GM18951 (cell line): ENCODE results near the gene SLF1.

Experiments
- POLR2A ChIP-seq: IDR thresholded peaks from 4 replicates; pipeline ENCODE4 v1.6.1; 2011; ENCODE audit warnings: mild to moderate bottlenecking; ENCODE audit not compliant: insufficient read length, insufficient read depth; ENCODE audit errors: extremely low read depth
- in situ Hi-C: fragments of 300-500 bp; cut with MboI; formaldehyde crosslinking; loops from one replicate; pipeline ENCODE4 v1.12.0; 2022; ENCODE audit warnings: low sequenced_read_pairs, mixed read lengths, inconsistent platforms; ENCODE audit not compliant: unreplicated experiment

SLF1 gene

DNA sequence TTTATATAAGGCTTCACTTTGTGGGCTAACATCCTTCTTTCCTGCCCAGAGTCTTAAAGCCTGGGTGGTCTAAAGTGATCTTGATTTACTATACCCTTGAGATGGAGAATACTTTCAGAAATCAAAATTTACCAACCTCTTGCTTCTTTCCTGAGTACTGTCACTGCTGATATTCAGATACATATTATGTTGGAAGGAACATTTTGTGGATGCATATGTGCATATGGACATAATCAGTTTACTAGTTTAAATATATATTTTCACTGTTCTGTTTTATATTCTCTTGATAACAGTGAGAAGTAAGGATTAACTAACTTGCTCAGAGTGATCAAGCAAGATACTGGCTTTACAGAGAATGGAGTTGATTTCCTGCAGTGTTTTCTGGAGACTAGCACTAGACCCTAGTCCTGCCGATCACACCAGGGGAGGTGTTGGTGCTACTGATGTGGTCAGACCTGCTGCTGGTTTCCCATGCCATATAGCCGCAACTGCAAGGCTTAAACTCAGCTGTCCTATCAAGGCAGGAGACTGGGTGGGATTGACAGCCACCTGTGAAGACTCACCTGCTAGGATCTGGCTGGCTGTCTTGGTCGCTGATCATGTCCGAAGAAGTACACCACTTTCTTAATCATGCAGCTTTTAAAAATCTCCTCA, 57.6 kb downstream of the SLF1 start:
- in situ Hi-C loops: no loop called here
- no peak for TF ChIP-seq POLR2A

DNA sequence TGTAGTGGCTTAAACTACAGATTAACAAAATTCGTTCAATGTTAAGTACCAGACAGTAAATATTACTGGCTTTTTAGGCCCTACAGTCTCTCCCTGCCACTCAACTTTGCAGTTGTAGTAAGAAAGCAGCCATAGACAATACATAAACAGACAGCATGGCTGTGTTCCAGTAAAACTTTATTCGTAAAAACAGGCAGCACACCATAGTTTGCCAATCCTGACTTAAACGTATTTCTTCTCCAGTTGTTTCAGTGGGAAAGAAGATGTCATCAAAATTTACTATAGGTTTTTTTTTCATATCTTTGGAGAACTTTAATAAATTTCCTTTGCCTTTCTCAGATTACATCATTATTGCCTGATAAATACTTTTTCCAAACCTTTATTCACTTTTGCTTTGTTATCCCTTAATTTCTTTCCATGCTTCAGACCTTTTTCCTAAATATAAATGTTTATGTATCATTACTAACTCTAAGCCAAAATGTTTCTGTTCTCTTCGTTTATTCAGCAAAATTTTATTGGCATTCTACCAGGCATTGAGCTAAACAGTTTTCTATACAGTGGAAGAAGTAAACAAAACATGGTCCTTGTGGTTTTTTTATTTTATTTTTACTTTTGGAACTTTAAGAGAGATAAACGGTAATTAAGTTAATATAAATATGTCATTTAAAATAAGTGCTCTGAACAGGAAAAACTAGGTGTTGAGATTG, 64.5 kb downstream of the SLF1 start:
- in situ Hi-C loops: no loop called here
- no peak for TF ChIP-seq POLR2A

DNA sequence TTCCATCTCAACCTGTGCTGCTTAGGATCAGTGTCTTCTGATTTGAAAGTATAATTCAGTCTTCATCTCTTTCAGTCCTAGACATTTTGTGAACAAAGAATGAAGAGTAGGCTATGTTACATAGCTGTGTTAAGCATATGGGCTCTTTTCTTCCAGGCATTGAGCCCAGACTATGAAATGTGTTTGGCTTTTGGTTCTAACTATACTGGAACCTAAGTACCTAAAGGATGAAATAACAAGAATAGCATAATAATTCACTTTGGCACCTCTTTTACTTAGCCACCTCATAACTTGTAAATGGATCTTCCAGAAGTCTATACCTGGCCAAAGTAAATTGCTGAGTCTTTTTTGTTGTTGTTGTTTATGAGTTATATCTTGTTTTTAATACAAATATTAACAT, 71.4 kb downstream of the SLF1 start:
- in situ Hi-C loops: no loop called here
- TF ChIP-seq POLR2A: no peak

DNA sequence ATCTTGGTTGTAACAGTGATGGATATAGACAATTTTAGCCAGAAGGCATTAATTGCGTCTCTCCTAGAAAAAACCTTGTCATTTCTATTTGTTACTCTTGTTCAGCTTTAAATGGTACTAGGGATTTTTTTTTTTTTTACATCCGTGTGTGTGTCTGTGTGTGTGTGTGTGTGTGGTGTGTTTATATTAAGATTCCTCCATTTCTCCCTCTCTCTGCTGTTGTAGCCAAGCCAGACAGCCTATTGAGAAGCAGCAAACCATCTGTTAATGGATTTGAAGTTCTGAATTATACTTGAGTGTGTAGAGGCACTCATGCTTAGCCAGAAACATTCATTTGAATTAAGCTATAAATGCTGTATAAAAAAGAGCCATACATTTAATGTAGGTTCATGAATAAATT, 72.3 kb downstream of the SLF1 start:
- no peak for TF ChIP-seq POLR2A
- in situ Hi-C loops: no loop called here

DNA sequence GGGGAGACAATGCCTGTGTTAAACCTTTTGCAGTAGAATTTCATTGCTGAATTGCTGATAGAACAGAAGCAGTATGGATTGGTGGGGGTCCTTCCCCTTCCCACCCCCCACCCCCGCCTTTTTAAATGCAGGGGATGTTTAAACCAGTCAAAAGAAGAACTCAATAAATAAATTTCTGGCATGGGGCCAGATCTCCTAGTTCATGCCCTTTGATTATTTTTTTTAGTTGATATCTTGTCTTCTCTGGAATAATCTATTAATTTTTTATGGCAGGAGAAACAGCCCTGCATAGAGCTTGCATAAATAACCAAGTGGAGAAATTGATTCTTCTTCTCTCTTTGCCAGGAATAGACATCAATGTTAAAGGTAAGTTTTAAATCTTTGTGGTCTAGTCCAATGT, 72.8 kb downstream of the SLF1 start:
- in situ Hi-C loops: no loop called here
- TF ChIP-seq POLR2A: no peak

DNA sequence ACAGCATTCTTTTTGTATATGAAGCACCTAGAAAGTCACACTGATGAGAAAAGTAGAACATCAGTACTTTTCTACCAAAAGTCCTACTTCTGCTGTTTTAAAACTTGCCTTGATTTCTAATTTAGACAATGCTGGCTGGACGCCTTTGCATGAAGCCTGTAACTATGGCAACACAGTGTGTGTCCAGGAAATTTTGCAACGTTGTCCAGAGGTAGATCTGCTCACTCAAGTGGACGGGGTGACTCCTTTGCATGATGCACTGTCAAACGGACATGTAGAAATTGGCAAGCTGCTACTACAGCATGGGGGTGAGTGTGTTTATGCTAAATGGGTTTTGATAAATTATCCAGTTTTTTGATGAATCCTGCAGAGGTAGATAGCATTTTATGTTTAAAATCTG, 73.5 kb downstream of the SLF1 start:
- TF ChIP-seq POLR2A: no peak
- in situ Hi-C loops: no loop called here

DNA sequence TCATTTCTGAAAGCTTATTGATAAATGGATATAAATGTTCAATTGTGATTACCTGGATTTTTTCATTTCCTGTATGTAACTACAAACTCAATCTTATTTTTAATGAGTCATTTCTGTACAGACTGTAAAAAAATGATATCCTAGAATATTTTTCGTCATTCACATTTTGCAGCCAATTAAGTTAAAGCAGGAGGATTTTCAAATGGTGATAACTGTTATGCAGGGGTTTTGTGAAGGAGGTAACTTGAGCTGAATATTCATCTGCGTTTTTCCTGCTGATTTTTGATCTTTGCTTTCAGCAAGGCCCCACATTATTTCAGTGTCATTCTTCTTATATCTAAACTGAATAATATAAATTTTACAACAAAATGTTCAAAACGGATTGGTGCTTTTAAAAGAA, 74.1 kb downstream of the SLF1 start:
- in situ Hi-C loops: no loop called here
- TF ChIP-seq POLR2A: no peak

DNA sequence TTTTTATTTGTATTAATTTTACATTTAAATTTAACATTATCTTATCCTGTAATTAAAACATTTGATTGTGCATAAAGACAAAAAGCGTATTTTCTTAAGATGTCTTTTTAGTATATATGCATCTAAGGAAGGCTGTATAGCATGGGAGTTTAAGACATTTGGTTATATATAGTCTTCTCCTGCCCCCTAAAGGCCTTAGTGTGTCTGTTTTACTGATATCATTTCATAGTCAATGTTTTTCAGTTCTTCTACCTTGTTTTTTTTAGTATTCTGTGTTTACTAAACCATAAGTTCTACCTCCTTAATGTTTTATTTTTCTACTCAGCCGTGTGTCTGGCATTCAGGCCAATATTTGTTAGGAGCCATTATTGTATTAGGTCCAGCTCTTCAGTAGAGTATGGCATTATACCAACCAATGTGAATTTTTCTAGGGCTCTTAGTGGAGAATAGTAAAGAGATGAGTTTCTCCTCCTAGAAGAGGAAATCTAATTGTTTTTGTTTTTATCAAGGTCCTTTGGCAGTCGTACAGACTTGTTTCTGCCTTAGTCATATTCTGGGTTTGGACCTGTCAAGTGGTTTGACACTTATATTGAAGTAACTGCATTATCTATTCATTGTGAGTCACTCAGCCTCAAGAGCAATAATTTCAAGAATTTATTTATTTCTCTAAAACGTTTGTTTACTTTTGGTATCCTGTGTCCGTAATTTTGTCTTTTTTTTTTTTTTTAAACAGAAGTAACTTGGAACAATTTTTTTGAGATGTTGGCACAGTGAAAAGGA, 74.8 kb downstream of the SLF1 start:
- in situ Hi-C loops: no loop called here
- TF ChIP-seq POLR2A: no peak

DNA sequence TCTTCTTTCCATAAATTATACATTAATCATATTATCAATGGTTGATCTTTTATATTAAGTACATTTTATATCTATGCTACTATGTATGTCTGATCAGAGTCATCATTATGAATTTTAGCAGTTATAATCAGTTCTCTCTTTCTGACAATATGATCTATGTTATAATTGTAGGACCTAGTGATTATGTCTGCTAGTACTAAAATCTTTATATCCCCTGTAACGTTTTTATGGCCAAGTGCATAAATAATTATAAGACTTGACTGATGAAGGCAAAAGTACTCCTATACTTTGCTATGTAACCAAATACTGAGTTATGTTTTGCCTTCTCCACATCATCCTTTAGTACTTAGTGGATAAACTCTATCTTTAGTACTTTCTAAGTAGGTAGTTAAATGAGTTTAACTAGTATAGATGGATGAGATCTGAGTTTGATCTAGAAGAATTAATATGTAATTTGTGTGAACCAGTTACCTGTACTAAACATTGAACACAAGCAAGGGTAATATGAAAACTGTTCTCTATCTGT, 75.4 kb downstream of the SLF1 start:
- in situ Hi-C loops: no loop called here
- no peak for TF ChIP-seq POLR2A

DNA sequence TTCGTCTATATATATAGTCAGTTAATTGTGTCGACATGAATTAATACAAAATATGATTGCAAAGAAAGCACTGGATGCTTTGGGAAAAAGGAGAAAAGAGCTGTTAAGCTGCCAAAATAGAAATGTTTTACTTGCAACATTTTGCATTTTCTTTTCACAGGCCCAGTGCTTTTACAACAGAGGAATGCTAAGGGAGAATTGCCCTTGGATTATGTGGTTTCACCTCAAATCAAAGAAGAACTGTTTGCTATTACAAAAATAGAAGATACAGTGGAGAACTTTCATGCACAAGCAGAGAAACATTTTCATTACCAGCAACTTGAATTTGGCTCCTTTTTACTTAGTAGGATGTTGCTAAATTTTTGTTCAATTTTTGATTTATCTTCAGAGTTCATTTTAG, 76.2 kb downstream of the SLF1 start:
- TF ChIP-seq POLR2A: no peak
- in situ Hi-C loops: no loop called here

DNA sequence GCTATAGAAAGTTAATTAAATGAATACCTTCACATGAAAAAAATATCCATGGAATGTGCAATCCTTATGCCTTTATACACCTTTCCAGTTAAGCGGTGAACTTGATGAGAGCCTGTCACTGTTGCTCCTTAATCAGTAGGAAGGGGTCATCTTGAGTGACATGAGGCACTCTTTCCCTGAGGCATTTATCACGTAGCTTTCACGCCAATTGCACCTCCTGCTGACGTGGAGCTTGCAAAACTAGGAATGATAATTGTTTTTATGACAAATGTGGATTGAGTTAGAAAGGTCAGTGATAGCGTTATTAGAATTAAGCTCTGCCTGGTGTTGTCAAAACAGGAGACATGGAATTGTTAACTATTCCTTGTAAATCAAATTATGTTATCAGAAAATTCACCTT, 79.7 kb downstream of the SLF1 start:
- in situ Hi-C loops: no loop called here
- TF ChIP-seq POLR2A: no peak

DNA sequence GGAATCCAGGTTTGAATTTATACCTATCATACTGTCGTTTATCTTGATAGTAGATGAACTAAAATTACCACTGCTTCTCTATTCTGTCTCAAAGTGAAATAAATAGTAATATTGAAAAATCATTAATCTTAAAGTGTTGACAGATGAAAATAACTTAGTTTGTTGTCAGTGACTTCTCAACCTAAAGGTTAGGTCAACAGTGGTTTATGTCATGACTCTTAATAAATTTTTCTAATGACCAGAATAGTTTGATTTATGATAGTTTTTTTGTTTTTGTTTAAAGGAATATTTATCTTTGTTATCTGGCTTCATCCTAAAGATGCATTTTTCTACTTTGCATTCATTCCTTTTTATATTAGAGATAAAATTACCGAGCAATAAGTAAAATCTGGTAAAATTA, 81.1 kb downstream of the SLF1 start:
- TF ChIP-seq POLR2A: no peak
- in situ Hi-C loops: no loop called here

DNA sequence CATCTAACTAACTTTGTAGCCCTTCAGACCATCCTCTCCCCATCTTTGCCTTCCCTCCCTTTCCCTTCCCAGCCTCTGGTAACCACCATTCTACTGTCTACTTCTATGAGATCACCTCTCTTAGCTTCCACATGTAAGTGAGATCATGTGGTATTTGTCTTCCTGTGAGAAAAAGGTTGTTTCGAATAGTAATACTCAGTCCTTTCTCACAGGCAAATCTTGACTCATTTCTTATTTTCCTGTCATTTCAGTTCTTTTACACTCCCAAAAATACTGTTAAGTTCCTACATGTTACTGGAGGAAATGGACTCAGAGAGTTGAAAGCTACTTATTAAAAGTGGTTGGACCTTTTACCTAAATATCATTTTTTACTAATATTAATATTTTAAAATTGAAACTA, 82.1 kb downstream of the SLF1 start:
- TF ChIP-seq POLR2A: no peak
- in situ Hi-C loops: no loop called here
